SHP77 treated with DMSO at 0.1 percent for 48 hours (cell line): ENCODE data around the gene LONP2.
"Not testable (repeated sequence)": the region's sequence is repeated elsewhere in the genome, so short reads cannot be mapped to it uniquely, and the experiment has no call there.

Experiments
- DNase-seq: peaks from one replicate; lab custom pipeline; 2025; lab: John Stamatoyannopoulos, UW

LONP2 gene

DNA sequence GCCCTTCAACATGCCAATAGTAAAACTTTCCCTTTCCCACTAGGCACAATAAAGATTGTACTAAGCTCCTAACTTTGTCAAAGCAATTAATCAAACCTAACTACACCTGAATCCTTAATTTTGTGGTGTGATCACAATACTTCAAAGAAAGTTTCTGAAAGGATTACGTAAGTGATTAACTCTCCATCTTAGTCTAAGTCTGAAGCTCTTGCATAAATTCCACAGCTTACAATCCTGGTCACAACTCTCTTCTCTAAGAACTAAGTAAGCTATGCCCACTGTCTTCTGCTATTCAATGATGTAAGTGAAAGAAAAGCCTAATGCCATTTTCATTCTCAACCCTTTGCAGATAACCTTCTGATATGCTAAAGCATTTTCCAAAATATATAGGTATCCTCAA, 125.7 kb downstream of the LONP2 start:
- DNase-seq, result no peak

DNA sequence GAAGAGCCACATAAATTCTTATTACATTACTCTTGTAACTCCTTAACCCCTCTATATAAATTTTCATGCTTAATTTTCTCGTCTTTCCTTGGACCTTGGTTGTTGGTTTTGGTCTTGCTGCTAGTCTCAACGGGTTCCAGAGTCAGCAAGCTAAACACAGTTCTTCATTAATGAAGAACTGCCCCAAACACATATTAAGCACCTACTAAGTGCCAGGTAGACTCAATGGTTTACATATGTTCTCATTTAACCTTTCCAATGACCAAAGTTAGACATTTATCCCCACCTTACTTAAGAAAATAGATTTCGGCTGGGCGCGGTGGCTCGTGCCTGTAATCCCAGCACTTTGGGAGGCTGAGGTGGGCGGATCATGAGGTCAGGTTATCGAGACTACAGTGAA, 126.1 kb downstream of the LONP2 start:
- DNase-seq, result no peak

DNA sequence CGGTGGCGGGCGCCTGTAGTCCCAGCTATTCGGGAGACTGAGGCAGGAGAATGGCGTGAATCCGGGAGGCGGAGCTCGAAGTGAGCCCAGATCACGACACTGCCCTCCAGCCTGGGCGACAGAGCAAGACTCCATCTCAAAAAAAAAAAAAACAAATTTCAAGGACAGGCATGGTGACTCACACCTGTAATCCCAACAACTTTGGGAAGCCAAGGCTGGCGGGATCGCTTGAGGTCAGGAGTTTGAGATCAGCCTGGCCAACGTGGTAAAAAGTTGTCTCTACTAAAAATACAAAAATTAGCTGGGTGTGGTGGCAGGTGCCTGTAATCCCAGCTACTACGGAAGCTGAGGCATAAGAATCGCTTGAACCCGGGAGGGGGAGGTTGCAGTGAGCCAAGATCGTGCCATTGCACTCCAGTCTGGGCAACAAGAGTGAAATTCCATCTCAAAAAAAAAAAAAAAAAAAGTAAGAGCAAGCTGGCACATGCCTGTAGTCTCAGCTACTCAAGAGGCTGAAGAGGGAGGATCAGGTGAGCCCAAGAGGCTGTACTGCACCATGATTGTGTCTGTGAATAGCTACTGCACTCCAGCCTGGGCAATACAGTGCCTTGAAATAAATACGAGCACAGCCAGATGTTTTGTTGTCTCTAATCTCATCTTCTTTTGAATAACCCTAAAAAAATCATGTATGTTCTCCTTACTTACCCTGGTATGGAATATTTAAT, 126.7 kb downstream of the LONP2 start:
- DNase-seq, result not testable (repeated sequence)

DNA sequence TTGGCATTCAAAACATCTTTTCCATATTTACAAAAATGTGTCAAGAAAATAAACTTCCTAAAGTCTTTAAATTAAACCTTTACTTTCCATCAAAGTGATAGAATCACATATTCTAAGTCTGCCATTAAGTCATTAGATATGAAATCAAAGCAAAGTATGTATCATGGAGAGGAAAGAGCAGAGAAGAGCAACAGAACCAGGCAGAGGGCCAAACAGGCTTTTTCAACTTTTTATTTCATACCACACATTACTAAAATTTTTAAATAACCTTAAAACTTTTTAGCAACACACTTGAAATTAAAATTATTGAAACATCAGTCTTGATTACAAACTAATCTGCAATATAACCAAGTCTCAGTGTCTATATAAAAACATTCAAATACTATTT, 127.3 kb downstream of the LONP2 start:
- DNase-seq, result no peak

DNA sequence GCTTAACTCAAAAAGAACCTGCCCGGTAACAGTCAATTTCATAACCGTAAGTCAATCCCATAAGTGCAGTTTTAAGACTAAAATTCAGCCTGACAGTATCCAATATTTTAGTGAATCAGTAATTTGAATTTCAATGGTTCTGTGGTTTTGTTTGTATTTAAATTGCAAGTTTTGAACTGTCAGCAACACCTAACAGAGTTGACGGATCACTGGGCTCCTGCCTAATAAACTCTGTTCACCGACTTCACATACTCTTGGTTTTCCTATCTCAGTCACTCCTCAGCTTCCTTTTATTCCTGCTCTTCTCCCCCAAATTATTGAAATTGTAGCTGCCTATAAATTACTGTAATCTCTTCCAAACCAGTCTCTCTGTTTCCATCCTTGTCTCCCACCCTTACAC, 128.6 kb downstream of the LONP2 start:
- DNase-seq, result no peak

DNA sequence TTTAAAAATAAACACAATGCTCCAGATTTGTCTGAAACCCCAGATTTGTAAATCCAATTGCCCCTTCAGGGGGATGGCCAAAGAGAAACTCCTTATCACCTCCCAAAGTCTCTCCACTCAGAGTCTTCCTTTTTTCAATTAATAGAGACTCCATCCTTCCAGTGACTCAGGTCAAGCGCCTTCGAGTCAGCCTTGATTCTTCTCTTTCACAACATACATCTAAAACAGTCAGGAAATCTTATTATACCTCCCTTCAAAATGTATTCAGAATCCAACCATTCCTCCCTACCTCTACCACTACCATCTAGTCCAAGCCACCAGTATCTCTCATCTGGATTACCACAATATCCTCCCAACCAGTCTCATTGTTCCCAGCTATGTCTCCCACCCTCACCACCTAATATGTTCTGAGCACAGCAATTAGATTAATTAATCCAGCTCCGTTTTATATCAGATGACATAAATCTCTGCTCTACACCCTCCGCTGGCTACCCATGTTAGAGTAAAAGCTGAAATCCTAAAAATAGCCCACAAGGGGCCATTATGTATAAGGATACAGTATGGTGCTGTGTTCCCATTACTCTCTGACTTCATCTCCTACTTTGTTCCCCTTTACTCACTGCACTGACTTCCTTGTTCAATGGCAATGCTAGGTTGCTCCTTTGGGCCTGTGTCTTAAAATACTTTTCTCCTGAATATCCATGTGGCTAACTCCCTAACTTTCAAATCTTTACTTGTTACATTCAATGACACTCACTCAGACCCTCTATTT, 129.3 kb downstream of the LONP2 start:
- no peak for DNase-seq

DNA sequence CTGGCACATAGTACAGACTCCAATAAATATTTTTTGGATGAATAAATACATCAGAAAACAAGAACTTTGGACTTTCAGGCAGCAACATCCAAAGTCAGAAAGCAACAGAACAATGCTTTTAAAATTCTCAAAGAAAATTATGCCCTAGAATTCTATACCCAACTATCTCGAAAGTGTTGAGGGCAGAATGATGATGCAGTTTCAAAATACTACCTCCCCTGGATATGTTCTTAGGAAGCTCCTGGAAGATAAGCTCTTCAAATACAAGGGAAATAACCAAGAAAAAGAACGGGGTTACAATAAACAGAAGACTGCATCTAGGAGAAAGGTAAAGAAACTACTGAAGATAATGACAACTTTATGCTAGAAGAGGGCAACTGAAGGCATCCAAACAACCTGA, 130.2 kb downstream of the LONP2 start:
- no peak for DNase-seq

DNA sequence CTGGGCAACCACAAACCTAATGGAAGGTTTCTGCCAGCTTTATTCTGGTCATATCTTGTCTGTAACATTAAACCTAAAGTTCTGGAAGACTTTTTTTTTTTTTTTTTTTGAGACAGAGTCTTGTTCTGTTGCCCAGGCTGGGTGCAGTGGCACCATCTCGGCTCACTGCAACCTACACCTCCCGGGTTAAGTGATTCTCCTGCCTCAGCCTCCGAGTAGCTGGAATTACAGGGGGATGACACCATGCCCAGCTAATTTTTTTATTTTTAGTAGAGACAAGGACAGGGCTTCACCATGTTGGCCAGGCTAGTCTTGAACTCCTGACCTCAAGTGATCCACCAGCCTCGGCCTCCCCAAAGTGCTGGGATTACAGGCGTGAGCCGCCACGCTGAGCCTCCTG, 133.2 kb downstream of the LONP2 start:
- DNase-seq, result not testable (repeated sequence)

DNA sequence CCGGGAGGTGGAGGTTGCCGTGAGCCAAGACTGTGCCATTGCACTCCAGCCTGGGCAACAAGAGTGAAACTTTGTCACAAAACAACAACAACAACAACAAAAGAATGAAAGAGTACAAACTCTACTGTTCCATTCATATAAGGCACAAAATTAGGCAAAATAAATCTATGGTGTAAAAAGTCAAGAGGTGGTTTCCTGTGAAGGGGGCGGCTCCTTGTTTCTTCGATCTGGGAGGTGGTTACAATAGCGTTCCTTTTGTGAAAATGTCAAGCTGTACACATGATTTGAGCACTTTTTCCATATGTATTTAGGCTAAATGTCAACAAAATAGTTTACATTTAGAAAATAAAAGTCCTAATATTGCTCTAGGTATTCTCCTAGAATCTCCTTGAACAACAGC, 134.2 kb downstream of the LONP2 start:
- no peak for DNase-seq

DNA sequence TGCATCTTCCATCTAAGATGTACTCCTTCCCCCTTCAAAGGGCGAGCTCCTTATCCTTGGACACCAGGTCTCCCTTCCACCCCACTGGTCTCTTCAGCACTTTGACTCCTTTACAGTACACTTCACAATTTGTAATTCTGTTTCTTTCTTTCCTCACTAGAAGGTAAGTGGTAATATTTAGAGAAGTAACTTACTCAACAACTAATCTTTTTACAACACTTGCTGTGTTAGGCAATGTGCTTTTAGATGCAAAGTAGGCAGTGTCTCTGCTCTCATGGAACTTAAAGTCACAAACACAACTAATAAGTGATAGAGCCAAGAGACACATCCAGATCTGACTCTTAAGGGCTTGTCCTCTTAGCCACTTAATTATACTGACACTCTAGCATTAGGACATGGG, 134.7 kb downstream of the LONP2 start:
- DNase-seq, result no peak

DNA sequence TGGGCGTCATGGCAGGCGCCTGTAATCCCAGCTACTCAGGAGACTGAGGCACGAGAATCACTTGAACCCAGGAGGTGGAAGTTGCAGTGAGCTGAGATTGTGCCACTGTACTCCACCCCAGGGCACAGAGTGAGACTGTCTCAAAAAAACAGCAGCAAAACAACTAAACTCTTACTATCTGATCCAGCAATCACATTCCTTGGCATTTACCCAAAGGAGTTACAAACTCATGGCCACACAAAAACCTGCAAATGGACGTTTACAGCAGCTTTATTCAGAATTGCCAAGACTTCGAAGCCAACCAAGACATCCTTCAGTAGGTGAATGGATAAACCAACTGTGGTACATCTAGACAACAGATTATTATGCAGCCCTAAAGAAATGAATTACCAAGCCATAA, 137.1 kb downstream of the LONP2 start:
- DNase-seq, result no peak

DNA sequence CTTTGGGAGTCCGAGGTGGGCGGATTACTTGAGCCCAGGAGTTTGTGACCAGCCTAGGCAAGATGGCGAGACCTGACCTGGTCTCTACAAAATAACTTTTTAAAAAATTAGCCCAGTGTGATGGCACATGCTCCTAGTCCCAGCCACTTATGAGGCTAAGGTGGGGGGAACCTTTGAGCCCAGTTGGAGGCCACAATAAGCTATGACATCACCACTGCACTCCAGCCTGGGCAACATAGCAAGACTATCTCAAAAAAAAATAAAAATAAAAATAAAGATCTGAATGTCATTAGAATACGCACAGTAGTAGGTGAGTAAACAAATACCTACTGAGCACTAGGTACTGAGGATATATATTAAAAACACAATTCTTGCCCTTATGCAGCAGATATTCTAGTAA, 138.0 kb downstream of the LONP2 start:
- no peak for DNase-seq

DNA sequence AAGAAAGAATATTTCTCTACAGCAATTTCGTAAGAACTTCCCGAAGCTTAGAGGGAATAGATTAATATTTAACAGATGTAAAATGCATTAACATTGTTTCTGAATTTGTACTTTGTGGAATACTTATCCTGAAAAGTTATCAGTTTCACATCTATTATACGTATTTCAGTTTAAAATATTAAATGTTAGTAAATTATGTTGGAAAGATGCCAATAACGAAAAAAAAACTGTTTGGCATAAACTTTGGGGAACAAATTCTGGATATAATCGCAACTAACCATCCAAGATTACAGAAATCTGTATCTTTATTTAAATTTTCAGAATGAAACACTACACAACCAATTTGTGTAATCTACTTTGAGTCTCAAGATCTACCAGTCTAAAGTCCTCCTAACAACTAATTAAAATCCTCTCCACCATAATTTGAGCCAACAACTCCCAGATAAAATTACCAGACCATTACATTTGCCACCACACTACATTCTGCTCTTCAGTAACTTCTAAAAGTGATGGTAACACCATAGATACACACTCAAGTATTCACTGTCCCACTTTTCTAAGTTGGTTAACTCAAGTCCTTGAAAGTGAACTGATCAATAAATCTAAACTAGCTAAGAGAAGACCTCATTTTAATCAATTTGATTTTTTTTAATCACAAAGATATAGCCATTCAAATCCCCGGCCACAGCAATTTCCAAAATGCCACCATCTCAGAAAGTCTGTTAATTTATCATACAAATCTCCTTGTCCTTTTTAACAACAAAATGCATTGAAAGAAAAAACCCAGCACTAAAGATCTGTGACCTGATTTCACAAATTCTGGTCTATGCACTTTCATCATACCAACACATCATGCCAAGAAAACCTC, 139.1 kb downstream of the LONP2 start:
- no peak for DNase-seq

DNA sequence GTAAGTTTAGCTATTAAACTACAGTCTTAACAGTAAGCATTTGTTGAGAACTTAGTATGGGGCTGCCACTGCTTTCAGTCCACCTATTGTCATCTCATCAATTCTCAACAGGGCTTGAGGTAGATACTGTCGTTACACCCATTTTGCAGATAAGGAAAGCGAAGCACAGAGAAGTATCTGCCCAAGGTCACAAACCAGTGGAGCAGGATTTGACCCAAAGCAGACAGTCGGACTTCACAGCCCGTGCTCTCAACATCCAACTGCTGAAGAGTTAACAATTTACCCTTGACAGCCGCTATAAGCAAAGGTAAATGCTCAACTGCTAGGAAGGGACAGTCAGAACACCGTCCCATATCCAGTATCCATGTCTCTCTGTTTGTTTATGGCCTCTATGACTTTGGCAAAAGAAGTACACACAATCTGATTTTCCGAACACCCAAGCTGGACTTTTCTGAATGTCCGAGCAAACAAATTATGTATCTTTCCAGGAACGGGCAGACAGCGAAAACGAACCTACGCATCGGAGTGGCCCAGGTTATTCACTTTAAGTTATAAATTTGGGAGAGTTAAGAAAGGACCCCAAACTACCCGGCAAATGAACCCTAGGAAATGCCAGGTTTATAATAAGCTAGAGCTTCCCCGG, 139.9 kb downstream of the LONP2 start:
- no peak for DNase-seq

DNA sequence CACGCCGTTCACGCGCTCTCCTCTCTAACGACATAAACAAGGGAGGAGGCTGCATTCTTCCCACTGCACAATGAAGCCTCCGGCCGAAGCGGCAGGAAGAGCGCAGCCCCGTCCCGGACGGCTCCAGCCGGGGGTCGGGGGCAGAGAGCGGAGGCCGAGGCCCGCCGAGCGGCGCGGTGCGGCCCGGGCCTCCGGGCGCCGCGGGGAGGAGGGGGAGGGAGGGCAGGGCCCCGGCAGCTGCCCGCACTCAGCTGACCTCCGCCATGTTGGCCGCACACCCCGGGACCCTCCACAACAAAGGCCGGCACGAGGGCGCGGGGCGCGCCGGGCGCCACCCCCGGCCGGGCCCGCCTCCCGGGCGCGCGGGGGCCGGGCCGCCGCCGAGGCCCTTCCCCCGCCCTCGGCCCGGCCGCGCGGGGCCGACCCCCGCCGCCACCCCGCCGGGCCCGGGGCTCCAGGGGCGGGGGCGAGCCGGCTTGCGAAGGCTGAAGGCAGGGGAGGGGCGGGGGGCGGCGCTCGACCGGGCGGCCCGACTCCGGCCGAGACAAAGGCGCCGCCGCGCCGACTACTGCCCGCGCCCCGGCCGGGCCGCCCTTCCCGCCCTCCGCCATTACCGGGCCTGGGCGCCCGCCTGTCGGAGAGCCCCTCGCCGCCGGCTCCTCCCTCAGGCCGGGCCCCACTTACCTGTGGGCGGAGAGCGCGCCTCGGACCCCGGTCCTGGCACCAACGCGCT, 140.6 kb downstream of the LONP2 start:
- DNase-seq, result no peak

DNA sequence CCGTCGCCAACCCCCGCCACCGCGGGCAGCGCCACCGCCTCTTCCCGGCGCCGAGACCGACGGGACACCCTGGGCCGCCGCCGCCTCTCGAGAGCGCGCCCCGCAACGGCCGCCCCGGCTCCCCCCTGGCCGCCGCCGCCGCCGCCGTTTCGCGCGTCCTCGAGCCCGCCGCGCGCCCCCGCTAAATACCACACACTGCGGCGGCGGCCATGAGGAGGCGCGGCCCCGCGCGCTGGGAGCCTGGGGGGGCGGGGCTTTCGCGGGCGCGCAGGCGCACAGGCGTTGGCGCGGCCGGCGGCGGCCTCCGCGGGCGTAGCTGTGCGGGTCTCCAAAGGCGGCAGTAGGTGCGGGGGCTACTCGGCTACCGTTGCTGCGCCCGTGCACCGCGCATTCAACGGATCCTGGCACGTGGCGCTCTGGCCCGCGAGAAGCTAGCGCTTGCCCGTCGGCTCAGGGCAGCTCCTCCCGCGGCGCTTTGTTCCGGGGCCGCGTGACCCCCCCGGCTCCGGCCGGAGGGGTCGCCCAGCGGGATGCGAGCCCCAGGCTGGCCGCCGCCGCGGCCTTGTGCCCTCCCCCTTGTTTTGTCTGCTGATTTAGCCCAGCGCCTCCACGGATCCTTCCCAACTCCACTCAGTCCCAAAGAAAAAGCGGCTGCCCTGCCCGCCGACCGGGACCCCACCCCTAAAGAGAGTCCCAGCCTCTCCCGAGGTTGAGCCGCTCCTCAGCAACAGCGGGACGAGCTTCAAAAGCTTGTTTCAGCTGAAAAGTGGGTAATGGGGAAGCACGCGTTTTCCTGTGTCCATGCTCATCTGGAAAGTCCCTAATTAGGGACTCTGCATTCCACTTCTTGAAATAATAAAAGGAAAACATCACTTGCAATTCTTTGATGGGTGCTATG, 141.4 kb downstream of the LONP2 start, which contains the start of gene SIAH1:
Gene SIAH1, minus strand, starts transcription at position 161 of the 898 bp plus-strand sequence. CDS start 22,985 bp downstream, outside the sequence.
- peak; percentile 50 for DNase-seq

DNA sequence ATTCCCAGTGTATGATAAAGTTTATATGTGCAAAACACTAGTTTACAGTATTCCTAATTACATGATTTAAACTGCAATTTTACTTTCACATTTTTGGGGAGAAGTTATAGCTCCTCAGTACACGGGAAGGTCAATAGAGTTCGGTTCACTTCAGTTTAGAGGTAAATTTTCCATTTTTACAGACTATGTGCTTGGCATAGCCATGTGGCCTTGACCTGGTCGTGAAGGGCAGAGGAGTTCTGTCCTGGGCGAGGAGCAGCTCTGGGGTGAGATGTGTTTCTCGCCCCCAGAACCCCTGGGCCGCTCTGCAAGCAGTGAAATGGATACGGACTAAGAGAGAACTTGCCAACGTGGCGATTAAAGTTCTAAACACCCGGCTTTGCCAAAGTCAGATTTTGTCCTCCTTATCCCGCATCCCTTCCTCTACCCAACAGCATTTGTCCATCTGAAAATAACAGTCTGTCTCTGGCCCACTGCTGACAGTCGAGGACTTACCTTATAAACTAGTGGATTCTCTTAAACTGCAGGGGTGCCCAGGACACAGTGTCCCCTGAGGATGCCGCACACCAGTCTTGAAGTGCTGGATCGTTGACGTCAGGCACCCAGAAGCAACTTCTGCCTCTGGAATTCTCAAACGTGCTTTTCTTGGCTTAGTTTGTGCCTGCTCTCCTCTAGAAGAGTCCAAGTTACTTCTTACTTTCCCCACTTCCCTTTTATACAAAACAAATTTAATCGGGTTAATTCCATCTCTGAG, 142.6 kb downstream of the LONP2 start:
- DNase-seq, result no peak

DNA sequence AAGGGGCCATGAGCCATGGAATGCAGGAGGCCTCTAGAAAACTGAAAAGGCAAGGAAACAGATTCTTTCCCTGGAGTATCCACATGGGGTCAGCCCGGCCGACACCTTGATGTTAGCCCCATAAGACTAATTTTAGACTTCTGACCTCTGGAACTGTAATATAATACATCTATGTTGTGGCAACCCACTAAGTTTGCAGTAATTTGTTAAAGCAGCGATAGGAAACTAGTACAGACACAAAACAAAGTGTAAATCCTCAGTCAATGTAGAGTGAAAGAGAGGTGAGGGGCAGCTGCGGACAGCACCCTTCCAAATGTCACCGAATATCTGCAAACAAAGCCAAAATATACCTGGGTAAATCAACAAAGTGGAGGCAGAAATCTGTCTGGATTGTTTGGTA, 148.3 kb downstream of the LONP2 start:
- no peak for DNase-seq

DNA sequence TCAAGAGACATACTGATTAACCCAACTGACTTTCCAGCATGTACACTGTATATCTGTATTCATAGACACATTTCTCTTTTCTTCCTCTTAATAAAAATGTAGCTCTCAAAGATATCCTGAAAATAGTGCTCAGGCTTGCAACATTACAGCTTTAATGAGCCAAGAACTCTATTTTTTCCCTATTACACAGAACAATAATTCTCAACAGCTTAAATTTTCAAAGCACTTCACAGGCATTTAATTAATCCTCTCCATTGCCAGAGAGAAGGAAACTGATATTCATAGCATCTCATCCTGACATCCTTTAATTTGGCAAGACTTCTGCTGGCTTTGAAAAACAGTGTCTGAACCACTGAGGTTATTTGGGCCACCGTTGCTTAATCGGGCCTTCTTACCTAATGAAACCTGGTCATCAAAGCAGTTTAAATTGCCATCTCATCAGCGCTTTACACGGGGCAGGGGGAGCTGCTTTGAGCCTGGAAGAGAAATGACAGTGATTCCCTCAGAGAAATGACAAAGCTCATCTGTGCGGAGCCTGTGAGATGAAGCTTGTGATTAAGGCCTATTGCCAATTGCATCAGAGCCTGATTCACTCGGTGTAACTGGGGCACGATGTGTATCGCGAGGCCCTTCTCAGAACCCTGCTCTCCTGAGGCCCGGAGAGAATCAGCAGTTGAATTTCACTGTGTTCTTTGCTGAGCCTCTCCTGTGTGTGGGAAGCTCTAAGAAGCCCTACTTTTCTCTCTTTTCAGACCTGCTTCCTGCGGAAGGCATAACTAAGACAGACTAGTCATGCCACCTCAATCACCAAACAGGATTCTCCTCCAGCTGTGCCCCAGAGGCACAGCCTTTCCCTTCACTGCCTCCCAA, 149.6 kb downstream of the LONP2 start:
- no peak for DNase-seq
